NT2/D1 (cell line): ENCODE data around the gene FNDC7.

Source experiments
- SUZ12 ChIP-seq: IDR thresholded peaks from 2 replicates; pipeline ENCODE4 v1.6.1; 2011; ENCODE audit not compliant: insufficient read length, insufficient read depth; ENCODE audit errors: extremely low read depth
- YY1 ChIP-seq: IDR thresholded peaks from 2 replicates; pipeline ENCODE4 v1.6.1; 2011; ENCODE audit not compliant: insufficient read length, insufficient read depth
- ZNF274 ChIP-seq: IDR thresholded peaks from 2 replicates; pipeline ENCODE4 v1.6.1; 2011; ENCODE audit warnings: mild to moderate bottlenecking, low read depth, low read length

GRCh38 chr1:108670131-108670773 lies 42.5 kb upstream of the FNDC7 start:
- no peak for TF ChIP-seq ZNF274
- no peak for TF ChIP-seq YY1
- no peak for TF ChIP-seq SUZ12
